ENCODE results near the gene PLEKHH2. TPM values are rescaled to one million over a fixed set of nuclear protein-coding genes. Genes with fewer than 3 reads are reported as not detected.

Gene PLEKHH2
- polyA plus RNA-seq, 1 experiment = 2.2 TPM

GRCh38 chr2:43791035-43791765, 154.1 kb downstream of the PLEKHH2 start:
- no peak for TF ChIP-seq CTCF (IDR thresholded peaks at IDR 0.05; ENCODE audit: insufficient read depth, low read depth, low read length)
- H3K36me3 ChIP-seq (ENCODE audit: control insufficient read depth, insufficient read depth, low read length) = 0 out of 2 replicates have a peak, but pooled peaks cover 1% of the 10 kb centered on the region
- H3K27me3 ChIP-seq (ENCODE audit: control insufficient read depth, insufficient read depth, low read length) = no peaks in the 10 kb centered on the region
- ChIA-PET CTCF (no interaction called here), POLR2A (no interaction called here)
- no peak for DNase-seq (ENCODE audit: low read depth)
- no peak overlapping the region for H3K4me3 ChIP-seq (ENCODE audit: low read depth, low read length)

- DNase-seq (ENCODE audit: low read depth) = no peak
- H3K4me3 ChIP-seq (ENCODE audit: low read depth, low read length) = no peak overlapping the region
- no peak for TF ChIP-seq CTCF (IDR thresholded peaks at IDR 0.05; ENCODE audit: insufficient read depth, low read depth, low read length)
- H3K27me3 ChIP-seq (ENCODE audit: control insufficient read depth, insufficient read depth, low read length) = no peaks in the 10 kb centered on the region
- 0 out of 2 replicates have a peak, but pooled peaks cover 2% of the 10 kb centered on the region for H3K36me3 ChIP-seq (ENCODE audit: control insufficient read depth, insufficient read depth, low read length)
- CTCF ChIA-PET = no interaction called here
- POLR2A ChIA-PET = no interaction called here
These were observed 155.6 kb downstream of the PLEKHH2 start for GRCh38 chr2:43792653-43793052.

- Histone ChIP-seq H3K36me3 (ENCODE audit: control insufficient read depth, insufficient read depth, low read length) (0 out of 2 replicates have a peak, but pooled peaks cover 2% of the 10 kb centered on the region), H3K4me3 (ENCODE audit: low read depth, low read length) (no peak overlapping the region), H3K27me3 (ENCODE audit: control insufficient read depth, insufficient read depth, low read length) (no peaks in the 10 kb centered on the region)
- ChIA-PET POLR2A (no interaction called here), CTCF (no interaction called here)
- no peak for DNase-seq (ENCODE audit: low read depth)
- no peak for TF ChIP-seq CTCF (IDR thresholded peaks at IDR 0.05; ENCODE audit: insufficient read depth, low read depth, low read length)
These were observed 157.9 kb downstream of the PLEKHH2 start for GRCh38 chr2:43794956-43795355.

- no peaks in the 10 kb centered on the region for H3K27me3 ChIP-seq (ENCODE audit: control insufficient read depth, insufficient read depth, low read length)
- ChIA-PET CTCF (interaction anchor here (0.6 kb wide), 1 partner anchor 63 kb away, joined by 4 read pairs; no protein-coding TSS in a partner anchor), POLR2A (no interaction called here)
- 0 out of 2 replicates have a peak, but pooled peaks cover 2% of the 10 kb centered on the region for H3K36me3 ChIP-seq (ENCODE audit: control insufficient read depth, insufficient read depth, low read length)
- no peak overlapping the region for H3K4me3 ChIP-seq (ENCODE audit: low read depth, low read length)
- DNase-seq (ENCODE audit: low read depth) = no peak
- TF ChIP-seq CTCF (IDR thresholded peaks at IDR 0.05; ENCODE audit: insufficient read depth, low read depth, low read length) = no peak
These were observed 159.1 kb downstream of the PLEKHH2 start for GRCh38 chr2:43796206-43796605.

- H3K27me3 ChIP-seq (ENCODE audit: control insufficient read depth, insufficient read depth, low read length) = no peaks in the 10 kb centered on the region
- no peak overlapping the region for H3K4me3 ChIP-seq (ENCODE audit: low read depth, low read length)
- H3K36me3 ChIP-seq (ENCODE audit: control insufficient read depth, insufficient read depth, low read length) = 0 out of 2 replicates have a peak, but pooled peaks cover 2% of the 10 kb centered on the region
- peak; percentile 9; the same call in 1 of the 2 replicates for TF ChIP-seq CTCF (IDR thresholded peaks at IDR 0.05; ENCODE audit: insufficient read depth, low read depth, low read length)
- CTCF ChIA-PET = interaction anchor here (0.7 to 1.6 kb wide), 3 partner anchors 8 to 61 kb away, joined by 3 to 4 read pairs (median 3); partner anchors contain the start of gene DYNC2LI1
- POLR2A ChIA-PET = interaction anchor here (1.0 kb wide), 1 partner anchor 24 kb away, joined by 3 read pairs; no protein-coding TSS in a partner anchor
- DNase-seq (ENCODE audit: low read depth) = no peak
These were observed 161.2 kb downstream of the PLEKHH2 start for GRCh38 chr2:43798300-43798699.
